ENCODE data around the gene KCTD18.

Gene KCTD18

DNA sequence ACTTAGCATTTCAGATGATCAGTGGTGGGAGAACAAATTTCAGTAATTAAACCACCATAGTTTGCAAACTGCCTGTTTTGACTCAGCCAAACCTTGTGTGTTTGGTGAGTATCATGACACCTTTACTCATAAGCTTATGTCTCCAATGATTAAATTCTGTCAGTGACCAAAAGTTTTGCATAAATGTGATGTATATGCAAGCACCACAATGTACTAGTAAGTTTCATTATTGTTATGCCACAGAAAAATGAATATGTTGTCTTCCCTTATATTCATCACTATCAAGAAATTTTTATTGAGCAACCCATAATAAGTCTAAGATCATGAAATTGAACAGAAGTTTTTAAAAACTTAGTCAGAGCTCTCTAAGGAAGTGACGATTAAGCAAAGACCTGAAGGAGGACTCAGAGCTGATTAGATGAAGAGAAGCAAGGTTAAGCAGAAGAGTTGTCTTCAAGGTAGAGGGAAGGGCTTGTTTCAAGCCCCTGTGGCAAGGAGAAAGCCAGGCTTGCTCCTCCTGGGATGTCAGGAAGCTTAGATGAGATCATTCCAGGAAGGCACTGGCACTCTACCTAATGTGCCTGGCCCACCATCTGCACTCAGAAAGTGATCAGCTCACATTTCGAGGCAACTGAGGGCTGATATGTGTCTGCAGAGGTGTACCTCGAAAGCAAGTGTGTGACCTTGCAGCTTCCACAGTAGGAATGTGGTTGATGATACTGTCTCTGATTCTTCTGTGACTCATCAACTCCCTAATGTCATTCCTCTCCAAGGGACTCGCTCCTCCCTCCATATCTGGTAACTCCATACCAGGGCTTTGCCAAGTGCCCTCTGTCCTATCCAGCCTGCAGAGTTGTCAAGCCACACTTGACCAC is 54.7 kb downstream of the KCTD18 start:
- peak; percentile 81 for DNase-seq

DNA sequence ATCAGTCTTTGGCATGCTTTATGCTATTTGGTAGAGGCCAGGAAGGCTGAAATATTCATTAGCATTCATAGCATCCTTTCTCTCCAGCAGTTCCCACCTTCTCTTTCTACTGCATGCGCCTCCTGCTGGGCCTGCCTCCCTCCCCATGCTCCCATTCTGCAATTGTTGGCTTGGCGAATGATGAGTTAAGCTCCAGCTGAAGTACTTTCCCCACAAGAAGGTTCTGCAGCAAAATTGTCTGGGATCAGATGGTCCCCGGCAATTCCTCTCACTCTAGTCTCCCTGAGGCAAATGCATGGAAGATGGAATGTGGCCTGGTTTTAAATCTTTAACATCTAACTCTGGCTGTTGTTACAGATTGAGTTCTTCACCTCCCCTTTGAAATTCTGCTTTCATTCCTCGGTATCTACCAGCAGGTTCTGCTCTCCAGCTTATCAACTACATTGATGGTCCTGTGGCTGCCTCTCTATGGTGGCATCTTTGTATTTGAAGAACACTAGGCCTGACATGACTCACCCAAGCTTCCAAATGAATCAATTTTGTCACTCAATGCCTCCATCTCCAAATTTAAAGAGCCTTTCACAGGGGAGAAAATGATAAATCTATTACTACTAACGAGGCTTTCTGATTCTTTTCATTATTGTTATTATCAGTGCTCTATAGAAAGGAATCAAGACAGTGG is 55.9 kb downstream of the KCTD18 start:
- peak; percentile 73 for DNase-seq

DNA sequence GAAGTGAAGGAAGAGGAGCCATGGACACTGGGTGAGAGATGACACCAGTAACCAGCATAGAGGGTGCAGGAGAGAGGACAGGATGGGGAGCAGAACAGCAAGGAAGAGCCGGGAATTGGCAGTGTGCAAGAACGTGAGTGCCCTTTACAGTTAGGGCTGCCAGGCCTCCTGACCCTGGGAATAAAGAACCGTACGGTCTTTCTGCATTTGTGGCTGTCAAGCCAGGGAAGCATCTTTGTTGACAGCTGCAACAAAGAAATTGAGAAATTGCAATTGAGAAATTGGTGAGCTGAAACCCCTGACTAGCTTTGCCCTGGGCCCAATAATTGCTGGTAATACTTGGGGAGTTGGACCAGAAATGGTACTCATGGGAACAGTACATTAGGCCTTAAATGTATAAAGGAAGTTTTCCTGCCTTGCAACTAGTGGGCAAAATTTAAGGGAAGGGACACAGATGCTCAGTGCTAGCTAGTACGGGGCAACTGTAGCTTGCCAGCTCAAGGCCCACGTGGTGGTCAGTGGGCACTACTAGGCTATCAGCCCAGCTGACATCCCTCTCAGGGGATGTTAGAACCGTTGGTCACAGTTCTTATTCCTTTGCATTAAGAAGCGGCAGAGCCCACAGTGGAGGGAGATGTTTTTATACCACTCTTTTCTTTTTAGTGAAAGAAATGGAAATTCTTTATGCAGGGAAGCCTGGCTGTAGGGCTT is 56.6 kb downstream of the KCTD18 start:
- DNase-seq: no peak

DNA sequence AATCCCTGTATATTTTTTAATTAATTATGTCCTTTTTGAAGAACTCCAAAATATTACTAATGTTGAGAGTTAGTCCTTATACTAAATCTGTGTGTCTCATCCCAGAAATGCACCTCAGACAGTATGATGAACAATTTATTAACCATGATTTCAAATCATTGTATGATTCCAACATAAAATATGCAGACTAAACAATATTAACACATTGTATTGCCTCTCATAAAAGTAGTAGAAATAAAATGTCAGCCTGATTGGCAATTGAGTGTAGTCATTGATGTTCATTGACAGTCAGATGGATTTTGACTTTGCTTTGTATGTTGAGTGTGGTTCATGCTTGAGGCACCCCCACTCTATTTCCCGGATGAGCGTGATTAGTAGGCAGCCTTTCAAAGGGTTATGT is 57.5 kb downstream of the KCTD18 start:
- no peak for DNase-seq

DNA sequence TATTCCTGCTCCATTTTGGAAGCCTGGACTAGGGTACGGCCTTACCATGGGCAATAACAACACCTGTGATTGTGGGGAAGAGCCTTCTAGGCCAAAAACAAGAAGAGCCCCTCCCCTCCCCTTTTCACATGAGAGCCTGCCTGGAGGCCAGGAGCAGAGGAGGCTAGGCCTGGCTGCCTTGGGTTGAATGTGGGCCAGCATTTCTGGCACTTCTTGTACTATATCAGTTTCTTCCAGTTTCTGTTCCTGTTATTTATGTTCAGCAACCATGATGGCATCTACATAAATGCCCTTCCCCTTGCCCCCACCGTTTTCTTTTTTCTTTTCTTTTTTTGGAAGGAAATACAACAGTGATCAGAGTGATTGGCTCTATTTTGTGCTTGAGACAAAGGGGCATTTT is 58.4 kb downstream of the KCTD18 start:
- no peak for DNase-seq

DNA sequence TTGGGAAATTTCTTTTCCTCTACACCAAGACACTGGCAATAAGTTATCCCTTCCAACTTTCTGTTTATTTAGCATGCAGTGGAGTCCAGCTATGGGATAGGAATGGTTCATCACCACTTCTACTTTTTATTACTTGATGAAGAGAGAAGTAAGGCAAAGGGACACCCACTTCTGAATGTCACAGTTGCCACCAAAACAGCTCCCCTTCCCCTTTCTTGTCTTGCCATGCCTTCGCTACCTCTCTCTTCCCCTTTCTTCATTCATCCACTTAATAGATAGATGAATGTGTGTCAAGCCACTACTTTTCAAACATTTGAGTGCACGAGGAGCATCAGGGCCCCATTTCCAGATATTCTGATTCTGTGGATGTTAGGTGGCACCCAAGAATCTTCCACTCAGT is 59.6 kb downstream of the KCTD18 start:
- no peak for DNase-seq

DNA sequence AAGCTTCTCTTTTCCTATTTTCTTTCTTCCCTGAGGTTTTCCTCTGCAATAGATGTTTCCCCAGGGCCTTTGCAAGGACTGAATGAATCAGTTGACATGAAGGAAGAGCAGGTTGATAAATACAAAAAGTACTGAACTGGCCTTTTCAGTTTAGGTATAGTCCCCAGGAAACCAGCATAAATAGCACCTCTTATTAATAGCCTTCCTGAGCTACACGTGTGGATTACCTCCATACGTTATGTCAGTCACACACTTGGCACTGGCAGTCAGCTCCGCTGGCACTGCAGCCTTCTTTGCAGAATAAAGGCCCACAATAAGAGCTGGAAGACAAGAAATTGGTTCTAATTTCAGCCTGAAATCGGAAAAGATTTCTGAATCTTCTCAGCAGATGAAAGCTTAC is 60.7 kb downstream of the KCTD18 start:
- DNase-seq: peak; percentile 10

DNA sequence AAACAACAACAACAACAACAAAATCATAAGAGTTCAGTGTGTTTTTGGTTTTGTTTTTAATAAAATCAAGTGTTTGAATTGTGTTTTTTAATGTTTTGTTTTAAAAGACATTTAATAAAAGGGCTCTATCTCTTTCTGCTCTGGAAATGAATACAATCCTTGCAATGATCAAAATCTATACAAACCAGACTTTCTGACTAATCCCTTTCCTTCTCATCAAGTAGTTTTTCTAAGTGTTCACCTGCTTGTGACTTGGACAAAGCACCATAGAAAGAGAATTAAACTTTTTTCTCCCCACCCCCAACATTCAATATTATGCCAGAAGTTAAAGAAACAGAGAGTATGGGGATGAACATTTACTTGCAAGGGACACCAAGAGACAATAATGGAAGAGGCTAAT is 61.4 kb downstream of the KCTD18 start:
- DNase-seq: peak; percentile 36

DNA sequence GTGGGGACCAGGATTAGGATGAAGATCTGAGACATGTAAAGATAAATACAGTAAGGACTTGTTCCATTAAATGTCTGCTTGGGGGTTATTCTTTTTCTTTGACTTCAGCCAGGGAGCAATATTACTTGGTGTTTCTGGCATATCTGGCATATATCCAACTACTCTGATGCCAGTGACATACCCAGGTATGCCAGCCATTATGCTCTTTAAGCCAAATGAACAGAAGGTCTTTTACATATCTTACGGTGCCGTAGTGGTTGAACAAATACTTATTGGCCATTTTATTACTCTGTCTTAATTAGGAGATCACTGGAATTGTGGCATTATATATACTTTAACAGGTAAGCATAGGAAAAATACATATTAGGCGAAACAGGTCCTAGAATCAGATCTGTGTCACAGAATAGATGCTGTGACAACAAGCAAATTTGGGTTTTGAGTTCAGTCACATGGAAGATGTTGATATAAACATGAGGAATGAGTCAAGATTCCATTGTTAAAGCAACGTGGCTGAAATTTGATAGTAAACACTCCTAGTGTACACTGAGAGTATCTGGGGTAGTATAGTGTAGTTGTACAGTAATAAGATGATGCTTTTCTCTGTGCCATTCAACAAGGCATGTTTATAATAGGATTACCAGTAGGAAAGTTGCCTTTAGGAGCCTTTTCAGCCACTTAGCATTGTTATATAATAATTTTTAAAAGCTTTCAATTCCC is 62.6 kb downstream of the KCTD18 start:
- peak; percentile 10 for DNase-seq

DNA sequence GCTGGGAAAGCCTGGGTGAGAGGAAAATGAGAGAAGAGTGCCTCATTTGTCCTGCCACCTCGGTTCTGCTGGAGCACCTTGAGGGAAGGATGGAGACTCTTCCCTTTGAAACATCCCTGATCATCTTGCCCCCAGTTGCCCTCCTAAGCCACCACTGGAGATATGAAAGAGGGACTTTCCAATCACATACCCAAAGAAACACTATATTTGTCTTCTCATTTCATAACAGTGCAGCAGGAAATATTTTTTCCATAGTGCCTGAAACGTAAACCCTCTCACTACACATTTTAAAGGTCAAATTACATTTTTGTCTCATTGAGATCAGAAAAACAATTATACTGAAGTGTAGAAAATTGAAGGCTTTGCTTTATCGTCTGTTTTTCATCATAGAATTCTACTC is 63.3 kb downstream of the KCTD18 start:
- DNase-seq: no peak

DNA sequence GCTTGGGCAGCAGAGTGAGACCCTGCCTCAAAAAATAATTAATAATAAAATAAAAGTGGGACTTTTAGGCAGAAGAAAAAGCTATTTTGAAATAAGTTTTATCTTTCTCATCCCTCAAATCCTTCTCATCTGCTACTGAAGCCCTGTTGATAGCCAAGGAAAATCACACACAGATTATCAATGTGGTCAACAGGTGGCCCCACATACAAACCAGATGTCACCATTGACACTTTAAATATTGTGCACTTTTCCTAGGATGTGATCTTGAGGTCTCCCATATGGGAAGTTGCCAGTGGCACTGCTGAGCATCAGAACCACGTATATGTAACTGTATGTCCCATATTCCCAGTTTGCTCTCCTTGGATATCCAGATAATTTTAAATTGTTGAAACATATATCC is 64.6 kb downstream of the KCTD18 start:
- DNase-seq: no peak

DNA sequence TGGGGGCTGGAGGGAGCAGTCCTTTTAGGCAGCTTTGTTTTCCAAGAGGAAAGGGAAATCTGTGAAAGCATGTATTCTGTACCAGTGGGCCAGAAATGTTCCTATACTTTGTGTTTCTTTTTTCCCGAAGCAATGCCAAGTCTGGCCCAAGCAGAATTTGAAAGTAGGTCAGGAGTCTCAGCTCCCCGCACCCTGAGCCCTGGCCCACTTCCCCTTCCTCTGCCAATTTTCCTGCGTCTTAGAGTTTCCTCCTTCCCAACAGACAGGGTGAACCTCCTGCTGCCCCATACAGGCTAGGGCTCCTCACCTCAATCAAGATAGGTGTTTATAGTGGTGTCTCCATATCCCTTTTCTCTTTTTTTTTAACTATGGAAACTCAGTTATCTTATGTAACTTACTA is 65.3 kb downstream of the KCTD18 start:
- DNase-seq: no peak

DNA sequence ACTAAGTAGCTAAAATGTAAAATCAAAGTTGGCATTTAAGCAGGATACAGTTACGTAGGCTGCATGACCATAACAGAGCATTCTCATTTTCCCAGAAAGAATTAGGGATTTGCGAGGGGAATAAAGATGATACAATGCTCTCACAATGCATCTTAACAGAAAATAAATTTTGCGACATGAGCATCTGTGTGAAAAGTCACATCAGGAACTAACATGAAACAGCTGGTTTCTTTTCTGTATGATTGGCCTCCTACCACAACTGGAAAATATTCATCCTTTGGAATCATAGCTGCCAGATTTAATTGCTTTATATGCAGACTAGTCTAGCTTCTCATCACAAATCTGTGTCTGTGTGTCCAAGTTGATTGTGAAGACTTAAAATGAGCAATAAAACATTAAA is 66.0 kb downstream of the KCTD18 start:
- no peak for DNase-seq

DNA sequence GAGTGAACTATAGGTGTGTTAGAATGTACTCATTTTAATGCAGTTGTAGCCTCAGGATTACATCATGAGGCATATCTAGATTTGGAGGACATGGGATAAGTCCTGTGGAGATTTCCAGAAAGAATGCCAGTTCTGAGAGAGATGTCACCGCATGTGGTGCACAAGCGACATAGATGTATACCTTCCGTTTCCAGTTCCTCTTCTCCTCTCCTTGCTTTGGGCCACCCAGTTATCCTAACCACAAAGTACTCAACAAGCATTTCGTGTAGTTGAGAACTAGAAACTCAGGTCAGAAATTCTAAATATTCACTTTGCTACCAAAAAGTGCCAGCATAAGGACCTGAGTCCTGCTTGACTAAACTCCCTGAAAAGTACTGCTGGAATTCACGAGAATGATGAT is 66.5 kb downstream of the KCTD18 start:
- DNase-seq: no peak

DNA sequence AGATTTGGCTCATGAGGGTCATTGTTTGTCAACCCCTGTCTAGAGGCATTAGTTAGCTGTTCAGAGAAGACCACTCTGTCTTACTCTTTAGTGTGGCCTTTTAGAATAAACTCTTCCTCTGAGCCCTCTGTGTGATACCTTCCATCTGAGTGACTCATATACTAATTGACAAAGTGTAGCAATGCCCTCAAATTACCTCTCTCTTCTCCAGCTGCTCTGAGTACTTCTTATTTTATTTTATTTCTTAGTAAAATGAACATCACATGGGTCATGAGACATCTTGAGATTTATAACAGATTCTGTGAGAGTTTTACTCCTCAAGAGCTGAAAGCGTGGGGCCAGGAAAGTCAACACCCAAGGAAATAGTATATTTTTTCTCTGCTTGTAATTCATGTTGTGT is 67.4 kb downstream of the KCTD18 start:
- DNase-seq: no peak

DNA sequence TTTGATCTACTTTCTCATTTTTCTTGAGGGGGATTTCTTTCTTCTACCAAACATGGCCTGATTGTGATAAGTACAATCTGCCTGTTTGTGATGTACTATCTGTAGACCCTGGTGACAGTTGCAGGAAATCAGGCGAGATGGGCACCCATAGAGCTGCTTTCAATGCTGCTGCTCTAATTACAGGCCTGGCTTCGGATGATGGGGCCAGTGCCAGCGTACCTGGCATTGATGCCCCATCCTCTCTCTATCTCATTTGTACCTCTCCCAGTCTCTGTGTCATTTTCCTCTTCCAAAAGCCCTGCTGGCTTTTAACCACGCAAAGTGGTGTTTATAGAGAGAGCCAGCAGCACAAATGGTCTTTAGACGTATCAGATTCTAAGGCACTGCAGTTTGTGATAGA is 69.9 kb downstream of the KCTD18 start:
- no peak for DNase-seq

All from activated CD4-positive, alpha-beta T cell treated with anti-CD3 and anti-CD28 coated beads, Interleukin-2, Interleukin-6, amounts not matched to agents 100 ng/mL and 50 ng/mL, durations not matched to agents 16 hours and 8 hours (primary cell).